WTC11 (cell line): ENCODE data around the gene TAF1L. TPM values are rescaled to one million over a fixed set of nuclear protein-coding genes. Genes with fewer than 3 reads are reported as not detected.

Source experiments
- ATAC-seq: fragments of 200-7000 bp; cut with Tn5 transposase; 2 replicates; pipeline ENCODE4 v1.10.0; 2021; ENCODE audit warnings: mild to moderate bottlenecking, moderate library complexity
- CTCF ChIA-PET: fragments of 300-600 bp; sonication (Branson Sonifier 250); formaldehyde crosslinking; loops from one replicate; lab custom pipeline; 2021; ENCODE audit warnings: antibody characterized with exemption; lab: Charles Lee
- POLR2A ChIA-PET: fragments of 350-600 bp; sonication (Branson Sonifier 250); formaldehyde crosslinking; loops from one replicate; lab custom pipeline; 2021; ENCODE audit warnings: antibody characterized with exemption; lab: Charles Lee
- DNase-seq: peaks from one replicate; pipeline ENCODE4 v3.0.0; 2021; ENCODE audit warnings: low spot score
- H3K27ac Mint-ChIP-seq: 2 replicates; pipeline ENCODE4 v1.8.0; 2021; ENCODE audit warnings: mixed read lengths
- H3K27me3 Mint-ChIP-seq: 2 replicates; pipeline ENCODE4 v1.8.0; 2021; ENCODE audit warnings: low read depth, mild to moderate bottlenecking, moderate library complexity, mixed read lengths
- H3K36me3 Mint-ChIP-seq: 2 replicates; pipeline ENCODE4 v1.8.0; 2021; ENCODE audit warnings: mixed read lengths
- H3K4me1 Mint-ChIP-seq: 2 replicates; pipeline ENCODE4 v1.8.0; 2022; ENCODE audit warnings: mixed read lengths
- H3K4me3 Mint-ChIP-seq: 2 replicates; pipeline ENCODE4 v1.8.0; 2021; ENCODE audit warnings: mild to moderate bottlenecking, moderate library complexity, mixed read lengths
- H3K9me3 Mint-ChIP-seq: 2 replicates; pipeline ENCODE4 v1.8.0; 2021; ENCODE audit warnings: mixed read lengths
- AR ChIP-seq: fragments of 250-450 bp; sonication (Bioruptor Pico); IDR thresholded peaks from 2 replicates; pipeline ENCODE4 v1.9.0; 2021; ENCODE audit warnings: mild to moderate bottlenecking
- ETV6 ChIP-seq: sonication (generic); formaldehyde crosslinking; IDR thresholded peaks from 2 replicates; pipeline ENCODE4 v1.8.1; 2022; ENCODE audit warnings: mild to moderate bottlenecking, missing genetic modification reagents
- GABPB1 ChIP-seq: sonication (generic); formaldehyde crosslinking; IDR thresholded peaks from 2 replicates; pipeline ENCODE4 v1.8.1; 2023; ENCODE audit warnings: mild to moderate bottlenecking, missing genetic modification reagents
- NR2C2 ChIP-seq: sonication (generic); formaldehyde crosslinking; IDR thresholded peaks from 2 replicates; pipeline ENCODE4 v1.8.0; 2022; ENCODE audit warnings: mild to moderate bottlenecking, missing genetic modification reagents
- OVOL2 ChIP-seq: fragments of 250-450 bp; sonication (Bioruptor Pico); IDR thresholded peaks from 2 replicates; pipeline ENCODE4 v1.9.0; 2021; ENCODE audit warnings: mild to moderate bottlenecking, borderline replicate concordance
- PRRX2 ChIP-seq: fragments of 250-450 bp; sonication (Bioruptor Pico); IDR thresholded peaks from 2 replicates; pipeline ENCODE4 v1.8.0; 2021; ENCODE audit warnings: mild to moderate bottlenecking
- SMAD3 ChIP-seq: sonication (generic); formaldehyde crosslinking; IDR thresholded peaks from 2 replicates; pipeline ENCODE4 v1.8.0; 2022; ENCODE audit warnings: missing genetic modification reagents, mild to moderate bottlenecking, borderline replicate concordance
- SMAD4 ChIP-seq: sonication (generic); formaldehyde crosslinking; IDR thresholded peaks from 2 replicates; pipeline ENCODE4 v1.8.0; 2022; ENCODE audit warnings: mild to moderate bottlenecking, missing genetic modification reagents
- total RNA-seq: library from RNA; stranded (reverse); gene quantifications from 3 replicates; pipeline ENCODE4 v1.2.3, GENCODE V29; 2021
- TF ChIP-seq, protein P1 (sequence below): sonication (generic); formaldehyde crosslinking; IDR thresholded peaks from 2 replicates; pipeline ENCODE4 v1.8.0; 2023; ENCODE audit warnings: missing genetic modification reagents, mild to moderate bottlenecking, borderline replicate concordance
- TF ChIP-seq, protein P2 (sequence below): sonication (generic); formaldehyde crosslinking; IDR thresholded peaks from 2 replicates; pipeline ENCODE4 v1.8.0; 2022; ENCODE audit warnings: mild to moderate bottlenecking, missing genetic modification reagents
- TF ChIP-seq, protein P3 (sequence below): sonication (generic); formaldehyde crosslinking; IDR thresholded peaks from 2 replicates; pipeline ENCODE4 v1.8.1; 2022; ENCODE audit warnings: mild to moderate bottlenecking, moderate library complexity, missing genetic modification reagents
- TF ChIP-seq, protein P4 (sequence below): sonication (generic); formaldehyde crosslinking; IDR thresholded peaks from 2 replicates; pipeline ENCODE4 v1.8.1; 2022; ENCODE audit warnings: missing genetic modification reagents, borderline replicate concordance
- TF ChIP-seq, protein P5 (sequence below): fragments of 200-600 bp; IDR thresholded peaks from 2 replicates; pipeline ENCODE4 v1.8.0; 2022; ENCODE audit warnings: antibody characterized with exemption

TAF1L gene
- total RNA-seq, 1 experiment from 2014 or later, result 0.09 TPM

DNA sequence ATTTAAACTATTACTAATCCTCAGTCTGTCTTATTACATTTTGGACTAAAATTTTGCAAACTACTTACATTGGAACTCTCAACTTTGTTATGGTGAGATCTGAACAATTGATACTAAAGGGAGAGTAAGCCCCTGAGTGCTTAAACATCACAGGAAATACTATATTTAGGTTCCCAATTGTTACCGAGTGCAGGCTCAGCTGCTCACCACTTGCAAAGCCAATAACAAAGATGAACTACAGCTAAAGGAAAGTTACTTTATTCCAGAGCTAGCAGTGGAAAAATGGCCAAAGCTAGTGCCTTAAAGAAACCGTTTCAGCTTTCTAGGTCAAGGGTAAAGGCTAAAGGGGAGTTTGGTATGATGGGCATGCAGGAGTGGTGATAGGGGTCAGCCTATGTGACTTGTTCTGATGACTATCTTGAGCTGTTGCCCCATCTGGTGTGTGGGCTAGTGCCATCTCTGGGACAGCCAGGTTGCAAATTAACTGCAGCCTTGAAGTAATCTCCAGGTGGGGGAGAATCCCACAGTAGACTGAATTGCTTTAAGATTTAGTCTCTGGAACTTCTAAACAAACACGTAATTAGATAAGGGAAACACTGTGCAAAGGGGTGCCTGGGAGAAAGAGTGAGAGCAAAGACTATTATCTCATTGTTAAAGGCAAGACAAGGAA, 54.7 kb downstream of the TAF1L start (continued):
- TF ChIP-seq, protein P1, sequence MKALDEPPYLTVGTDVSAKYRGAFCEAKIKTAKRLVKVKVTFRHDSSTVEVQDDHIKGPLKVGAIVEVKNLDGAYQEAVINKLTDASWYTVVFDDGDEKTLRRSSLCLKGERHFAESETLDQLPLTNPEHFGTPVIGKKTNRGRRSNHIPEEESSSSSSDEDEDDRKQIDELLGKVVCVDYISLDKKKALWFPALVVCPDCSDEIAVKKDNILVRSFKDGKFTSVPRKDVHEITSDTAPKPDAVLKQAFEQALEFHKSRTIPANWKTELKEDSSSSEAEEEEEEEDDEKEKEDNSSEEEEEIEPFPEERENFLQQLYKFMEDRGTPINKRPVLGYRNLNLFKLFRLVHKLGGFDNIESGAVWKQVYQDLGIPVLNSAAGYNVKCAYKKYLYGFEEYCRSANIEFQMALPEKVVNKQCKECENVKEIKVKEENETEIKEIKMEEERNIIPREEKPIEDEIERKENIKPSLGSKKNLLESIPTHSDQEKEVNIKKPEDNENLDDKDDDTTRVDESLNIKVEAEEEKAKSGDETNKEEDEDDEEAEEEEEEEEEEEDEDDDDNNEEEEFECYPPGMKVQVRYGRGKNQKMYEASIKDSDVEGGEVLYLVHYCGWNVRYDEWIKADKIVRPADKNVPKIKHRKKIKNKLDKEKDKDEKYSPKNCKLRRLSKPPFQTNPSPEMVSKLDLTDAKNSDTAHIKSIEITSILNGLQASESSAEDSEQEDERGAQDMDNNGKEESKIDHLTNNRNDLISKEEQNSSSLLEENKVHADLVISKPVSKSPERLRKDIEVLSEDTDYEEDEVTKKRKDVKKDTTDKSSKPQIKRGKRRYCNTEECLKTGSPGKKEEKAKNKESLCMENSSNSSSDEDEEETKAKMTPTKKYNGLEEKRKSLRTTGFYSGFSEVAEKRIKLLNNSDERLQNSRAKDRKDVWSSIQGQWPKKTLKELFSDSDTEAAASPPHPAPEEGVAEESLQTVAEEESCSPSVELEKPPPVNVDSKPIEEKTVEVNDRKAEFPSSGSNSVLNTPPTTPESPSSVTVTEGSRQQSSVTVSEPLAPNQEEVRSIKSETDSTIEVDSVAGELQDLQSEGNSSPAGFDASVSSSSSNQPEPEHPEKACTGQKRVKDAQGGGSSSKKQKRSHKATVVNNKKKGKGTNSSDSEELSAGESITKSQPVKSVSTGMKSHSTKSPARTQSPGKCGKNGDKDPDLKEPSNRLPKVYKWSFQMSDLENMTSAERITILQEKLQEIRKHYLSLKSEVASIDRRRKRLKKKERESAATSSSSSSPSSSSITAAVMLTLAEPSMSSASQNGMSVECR, result no peak
- TF ChIP-seq NR2C2 (no peak), ETV6 (no peak), SMAD3 (no peak), PRRX2 (CRISPR knock-in tag) (no peak), OVOL2 (no peak), SMAD4 (no peak), GABPB1 (no peak), AR (CRISPR knock-in tag) (no peak)
- TF ChIP-seq, protein P2, sequence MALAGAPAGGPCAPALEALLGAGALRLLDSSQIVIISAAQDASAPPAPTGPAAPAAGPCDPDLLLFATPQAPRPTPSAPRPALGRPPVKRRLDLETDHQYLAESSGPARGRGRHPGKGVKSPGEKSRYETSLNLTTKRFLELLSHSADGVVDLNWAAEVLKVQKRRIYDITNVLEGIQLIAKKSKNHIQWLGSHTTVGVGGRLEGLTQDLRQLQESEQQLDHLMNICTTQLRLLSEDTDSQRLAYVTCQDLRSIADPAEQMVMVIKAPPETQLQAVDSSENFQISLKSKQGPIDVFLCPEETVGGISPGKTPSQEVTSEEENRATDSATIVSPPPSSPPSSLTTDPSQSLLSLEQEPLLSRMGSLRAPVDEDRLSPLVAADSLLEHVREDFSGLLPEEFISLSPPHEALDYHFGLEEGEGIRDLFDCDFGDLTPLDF (CRISPR knock-in tag), result no peak
- TF ChIP-seq, protein P3, sequence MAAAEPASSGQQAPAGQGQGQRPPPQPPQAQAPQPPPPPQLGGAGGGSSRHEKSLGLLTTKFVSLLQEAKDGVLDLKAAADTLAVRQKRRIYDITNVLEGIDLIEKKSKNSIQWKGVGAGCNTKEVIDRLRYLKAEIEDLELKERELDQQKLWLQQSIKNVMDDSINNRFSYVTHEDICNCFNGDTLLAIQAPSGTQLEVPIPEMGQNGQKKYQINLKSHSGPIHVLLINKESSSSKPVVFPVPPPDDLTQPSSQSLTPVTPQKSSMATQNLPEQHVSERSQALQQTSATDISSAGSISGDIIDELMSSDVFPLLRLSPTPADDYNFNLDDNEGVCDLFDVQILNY (CRISPR knock-in tag), result no peak
- TF ChIP-seq, all 79 proteins: peak for 0

- ATAC-seq, result no peak
- H3K27ac Mint-ChIP-seq, result no peak overlapping the region
- H3K27me3 Mint-ChIP-seq, result no peaks in the 10 kb centered on the region
- TF ChIP-seq, protein P4, sequence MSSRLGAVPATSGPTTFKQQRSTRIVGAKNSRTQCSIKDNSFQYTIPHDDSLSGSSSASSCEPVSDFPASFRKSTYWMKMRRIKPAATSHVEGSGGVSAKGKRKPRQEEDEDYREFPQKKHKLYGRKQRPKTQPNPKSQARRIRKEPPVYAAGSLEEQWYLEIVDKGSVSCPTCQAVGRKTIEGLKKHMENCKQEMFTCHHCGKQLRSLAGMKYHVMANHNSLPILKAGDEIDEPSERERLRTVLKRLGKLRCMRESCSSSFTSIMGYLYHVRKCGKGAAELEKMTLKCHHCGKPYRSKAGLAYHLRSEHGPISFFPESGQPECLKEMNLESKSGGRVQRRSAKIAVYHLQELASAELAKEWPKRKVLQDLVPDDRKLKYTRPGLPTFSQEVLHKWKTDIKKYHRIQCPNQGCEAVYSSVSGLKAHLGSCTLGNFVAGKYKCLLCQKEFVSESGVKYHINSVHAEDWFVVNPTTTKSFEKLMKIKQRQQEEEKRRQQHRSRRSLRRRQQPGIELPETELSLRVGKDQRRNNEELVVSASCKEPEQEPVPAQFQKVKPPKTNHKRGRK (CRISPR knock-in tag), result no peak
- TF ChIP-seq, protein P5, sequence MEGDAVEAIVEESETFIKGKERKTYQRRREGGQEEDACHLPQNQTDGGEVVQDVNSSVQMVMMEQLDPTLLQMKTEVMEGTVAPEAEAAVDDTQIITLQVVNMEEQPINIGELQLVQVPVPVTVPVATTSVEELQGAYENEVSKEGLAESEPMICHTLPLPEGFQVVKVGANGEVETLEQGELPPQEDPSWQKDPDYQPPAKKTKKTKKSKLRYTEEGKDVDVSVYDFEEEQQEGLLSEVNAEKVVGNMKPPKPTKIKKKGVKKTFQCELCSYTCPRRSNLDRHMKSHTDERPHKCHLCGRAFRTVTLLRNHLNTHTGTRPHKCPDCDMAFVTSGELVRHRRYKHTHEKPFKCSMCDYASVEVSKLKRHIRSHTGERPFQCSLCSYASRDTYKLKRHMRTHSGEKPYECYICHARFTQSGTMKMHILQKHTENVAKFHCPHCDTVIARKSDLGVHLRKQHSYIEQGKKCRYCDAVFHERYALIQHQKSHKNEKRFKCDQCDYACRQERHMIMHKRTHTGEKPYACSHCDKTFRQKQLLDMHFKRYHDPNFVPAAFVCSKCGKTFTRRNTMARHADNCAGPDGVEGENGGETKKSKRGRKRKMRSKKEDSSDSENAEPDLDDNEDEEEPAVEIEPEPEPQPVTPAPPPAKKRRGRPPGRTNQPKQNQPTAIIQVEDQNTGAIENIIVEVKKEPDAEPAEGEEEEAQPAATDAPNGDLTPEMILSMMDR, result peak; percentile 85
- 0 out of 2 replicates have a peak, but pooled peaks cover 2% of the 10 kb centered on the region for H3K9me3 Mint-ChIP-seq
- H3K4me3 Mint-ChIP-seq, result no peak overlapping the region
- peaks cover 11% of the 10 kb centered on the region for H3K4me1 Mint-ChIP-seq
- CTCF ChIA-PET, result interaction anchor here (0.5 to 5.7 kb wide), 26 partner anchors 9 to 435 kb away, joined by 3 to 245 read pairs (median 4); partner anchors contain the start of genes ACO1, RIGI, TMEM215 and TOPORS
- H3K36me3 Mint-ChIP-seq, result no peaks in the 10 kb centered on the region
- peak; percentile 76 for DNase-seq
- POLR2A ChIA-PET, result interaction anchor here (1.1 kb wide), 1 partner anchor 201 kb away, joined by 3 read pairs; no protein-coding TSS in a partner anchor
Observed at GRCh38 chr9:32579706-32580331, 55.6 kb downstream of the TAF1L start.

Other genes starting within 250 kb of the TAF1L start
- gene RIGI, start 109.5 kb downstream of the TAF1L start, total RNA-seq, result 6.0 to 7.5 TPM (median 6.2 TPM) in 3 replicates
- gene SMIM27, start 83.3 kb downstream of the TAF1L start, total RNA-seq, result 13.6 to 20.5 TPM (median 14.5 TPM) in 3 replicates
- gene TOPORS, start 83.1 kb downstream of the TAF1L start, total RNA-seq, result 23.3 to 26.1 TPM (median 23.7 TPM) in 3 replicates
- gene NDUFB6, start 62.5 kb downstream of the TAF1L start, total RNA-seq, result 56.0 to 67.2 TPM (median 62.4 TPM) in 3 replicates
- gene TMEM215, start 147.9 kb upstream of the TAF1L start, total RNA-seq, result 0.21 to 0.34 TPM (median 0.31 TPM) in 3 replicates